GM10248 (cell line): ENCODE data around the gene KCNMA1.

ENCODE experiments used
- CTCF ChIA-PET: fragments of 300-600 bp; sonication (Branson Sonifier 250); formaldehyde crosslinking; extraction: SDS; loops from one replicate; lab custom pipeline; 2021; ENCODE audit warnings: antibody characterized with exemption; lab: Yijun Ruan, JAX
- POLR2A ChIA-PET: fragments of 350-650 bp; sonication (Branson Sonifier 250); formaldehyde crosslinking; extraction: SDS; loops from one replicate; lab custom pipeline; 2020; ENCODE audit warnings: antibody characterized with exemption; lab: Yijun Ruan, JAX
- DNase-seq: peaks from one replicate; pipeline ENCODE4 v3.0.0; 2012; ENCODE audit errors: extremely low spot score
- CTCF ChIP-seq: IDR thresholded peaks from 2 replicates; pipeline ENCODE4 v1.5.1; 2012; ENCODE audit warnings: mild to moderate bottlenecking, low read depth; ENCODE audit errors: extremely low read depth, missing control alignments, control extremely low read depth

KCNMA1 gene

GRCh38 chr10:77478247-77478961 is 159.2 kb downstream of the KCNMA1 start:
- ChIA-PET CTCF (interaction anchor here (1.1 kb wide), 2 partner anchors 12 to 163 kb away, joined by 3 read pairs; no protein-coding TSS in a partner anchor), POLR2A (no interaction called here)
- no peak for TF ChIP-seq CTCF
- no peak for DNase-seq

GRCh38 chr10:77475522-77475921 is 162.1 kb downstream of the KCNMA1 start:
- DNase-seq, result no peak
- TF ChIP-seq CTCF, result no peak
- ChIA-PET POLR2A (interaction anchor here (0.5 kb wide), 1 partner anchor 37 kb away, joined by 5 read pairs; no protein-coding TSS in a partner anchor), CTCF (no interaction called here)

DNA sequence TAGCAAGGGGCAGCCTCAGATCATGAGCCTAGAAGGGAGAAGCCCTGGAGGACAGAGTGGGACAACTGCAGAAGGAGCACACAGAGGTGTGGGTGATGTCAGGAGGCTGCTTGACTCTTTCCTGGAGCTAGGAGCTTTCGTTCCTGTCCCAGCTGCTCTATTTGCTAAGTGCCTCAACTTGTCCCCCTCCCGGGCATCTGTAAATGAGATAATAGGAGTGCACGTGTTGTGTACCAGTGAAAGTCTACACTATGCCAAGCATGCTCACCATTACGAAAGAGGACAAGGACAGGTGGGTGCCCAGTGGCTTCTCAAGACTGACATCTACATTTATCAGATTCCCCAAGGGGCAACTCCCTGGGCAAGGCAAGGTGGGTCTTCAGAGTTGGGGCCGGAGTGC is 162.7 kb downstream of the KCNMA1 start:
- ChIA-PET CTCF (no interaction called here), POLR2A (no interaction called here)
- no peak for TF ChIP-seq CTCF
- DNase-seq, result no peak

DNA sequence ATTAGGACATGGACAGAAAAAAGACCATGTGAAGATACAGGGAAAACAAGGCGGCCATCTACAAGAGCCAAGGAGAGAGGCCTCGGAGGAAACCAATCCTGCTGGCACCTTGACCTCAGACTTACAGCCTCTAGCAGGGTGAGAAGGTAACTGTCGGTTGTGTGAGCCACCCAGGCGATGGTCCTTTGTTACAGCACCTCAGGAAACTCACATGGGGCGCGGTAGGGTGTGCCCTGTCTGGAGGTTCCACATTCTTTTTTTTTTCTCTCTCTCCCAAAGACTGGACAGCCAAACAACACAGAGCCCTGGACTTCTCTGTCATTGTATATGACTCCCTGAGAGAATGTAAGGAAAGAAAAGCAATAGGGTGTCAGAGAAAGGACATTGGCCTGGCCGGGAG is 163.2 kb downstream of the KCNMA1 start:
- no peak for DNase-seq
- ChIA-PET CTCF (no interaction called here), POLR2A (no interaction called here)
- TF ChIP-seq CTCF, result no peak

DNA sequence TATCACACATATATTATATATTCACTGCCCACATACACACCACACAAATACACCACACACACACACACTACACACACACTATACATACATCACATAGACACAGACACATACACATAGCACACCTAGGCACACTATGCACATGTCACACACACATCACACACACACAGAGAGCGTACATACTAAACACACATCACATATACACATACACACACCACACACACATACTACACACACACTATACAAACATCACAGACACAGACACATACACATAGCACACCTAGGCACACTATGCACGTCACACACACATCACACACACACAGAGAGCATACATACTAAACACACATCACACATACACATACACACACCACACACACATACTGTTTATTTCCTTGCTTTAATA is 165.5 kb downstream of the KCNMA1 start:
- TF ChIP-seq CTCF, result no peak

DNA sequence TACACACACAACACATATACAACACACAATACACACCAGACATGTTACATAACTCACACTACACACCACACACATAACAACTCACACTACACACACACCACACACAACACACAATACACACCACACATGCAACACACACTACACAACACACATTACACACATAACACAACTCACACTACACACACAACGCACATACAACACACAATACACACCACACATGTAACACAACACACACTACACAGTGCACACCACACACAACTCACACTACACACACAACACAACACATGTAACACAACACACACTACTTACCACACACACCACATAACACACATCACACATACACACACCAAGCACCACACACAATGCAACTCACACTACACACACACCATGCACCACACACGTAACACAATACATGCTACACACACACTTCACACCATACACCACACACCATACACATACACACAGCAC is 166.5 kb downstream of the KCNMA1 start:
- ChIA-PET CTCF (no interaction called here), POLR2A (no interaction called here)
- no peak for TF ChIP-seq CTCF

More for the DNA sequence above, 165.5 kb downstream of the KCNMA1 start:
- ChIA-PET POLR2A (no interaction called here), CTCF (interaction anchor here (0.7 kb wide), 1 partner anchor 12 kb away, joined by 3 read pairs; no protein-coding TSS in a partner anchor)
- no peak for DNase-seq

More for the DNA sequence above, 166.5 kb downstream of the KCNMA1 start:
- DNase-seq, result no peak
